Measurements from ENCODE around the gene BRIP1. TPM values are rescaled to one million over a fixed set of nuclear protein-coding genes. Genes with fewer than 3 reads are reported as not detected.

The BRIP1 gene
- total RNA-seq, 1 experiment from 2014 or later = 20.2 TPM

GRCh38 chr17:61723914-61724313 is 139.4 kb downstream of the BRIP1 start:
- Histone ChIP-seq H3K4ac (ENCODE audit: low read depth, low read length) (no peak overlapping the region), H2BK120ac (ENCODE audit: low read depth, low read length, poor library complexity, severe bottlenecking) (no peak overlapping the region), H2BK15ac (ENCODE audit: low read depth, low read length) (no peak overlapping the region), H3K79me2 (ENCODE audit: insufficient read depth, low read length) (no peaks in the 10 kb centered on the region), H3K18ac (ENCODE audit: insufficient read length, low read depth, low read length) (no peak overlapping the region), H3K9me3 (ENCODE audit: control insufficient read depth, low read depth, low read length) (no peaks in the 10 kb centered on the region), H4K91ac (ENCODE audit: insufficient read length, low read depth, low read length) (no peak overlapping the region), H3K79me1 (ENCODE audit: insufficient read depth, low read depth, low read length, poor library complexity, severe bottlenecking) (no peaks in the 10 kb centered on the region), H4K8ac (replicated peaks; ENCODE audit: insufficient read length, low read depth, low read length) (no peak overlapping the region), H2BK5ac (ENCODE audit: insufficient read length, low read length) (no peak overlapping the region), H3K27me3 (ENCODE audit: insufficient read depth, low read length) (no peaks in the 10 kb centered on the region), H3K4me2 (ENCODE audit: insufficient read depth, insufficient read length, low read length) (no peak overlapping the region), H3K14ac (ENCODE audit: insufficient read depth, low read length) (no peak overlapping the region), H3K9ac (ENCODE audit: extremely low read depth, insufficient read length, low read length) (no peak overlapping the region), H3K4me1 (ENCODE audit: insufficient read depth, low read length) (no peaks in the 10 kb centered on the region), H3T11ph (ENCODE audit: low read length) (no peak overlapping the region), H2BK12ac (ENCODE audit: insufficient read length, low read depth, low read length) (no peak overlapping the region), H2AFZ (ENCODE audit: low read length) (no peak overlapping the region), H4K20me1 (ENCODE audit: control insufficient read depth, insufficient read depth, insufficient read length) (no peaks in the 10 kb centered on the region), H3K56ac (ENCODE audit: insufficient read length, low read depth, low read length) (no peak overlapping the region), H3K23ac (ENCODE audit: insufficient read length, low read depth, low read length) (no peak overlapping the region), H4K5ac (ENCODE audit: insufficient read length, low read depth, low read length) (no peak overlapping the region), H3K23me2 (ENCODE audit: insufficient read length, low read depth, low read length, poor library complexity, severe bottlenecking) (no peaks in the 10 kb centered on the region), H3K27ac (ENCODE audit: insufficient read length, low read depth, low read length) (no peak overlapping the region), H2AK5ac (ENCODE audit: insufficient read length, low read length) (no peak overlapping the region), H2BK20ac (ENCODE audit: low read depth, low read length, poor library complexity, severe bottlenecking) (no peak overlapping the region)
- H3K4me3 Mint-ChIP-seq = no peak overlapping the region
- WGBS (ENCODE audit: extremely low coverage, insufficient read length, low lambda C conversion rate) = no CpG with 5 or more reads among the region's 1 CpG
- no peak for DNase-seq
- H3K36me3 Mint-ChIP-seq (ENCODE audit: insufficient read depth in 1 of 3, low read depth in 3 of 3) = peaks cover 4 to 17% (median 15%) of the 10 kb centered on the region in 3 experiments
- H3K9me3 Mint-ChIP-seq = no peaks in the 10 kb centered on the region; a peak in 1 of 5 replicates
- TF ChIP-seq CTCF (conservative IDR thresholded peaks at IDR 0.05) = no peak
- no peaks in the 10 kb centered on the region for H3K27me3 Mint-ChIP-seq (ENCODE audit: low read depth)
- H3K4me1 Mint-ChIP-seq = no peaks in the 10 kb centered on the region
- H3K27ac Mint-ChIP-seq = no peak overlapping the region
